ENCODE data around the gene CUL1.

- TF ChIP-seq, protein P1, sequence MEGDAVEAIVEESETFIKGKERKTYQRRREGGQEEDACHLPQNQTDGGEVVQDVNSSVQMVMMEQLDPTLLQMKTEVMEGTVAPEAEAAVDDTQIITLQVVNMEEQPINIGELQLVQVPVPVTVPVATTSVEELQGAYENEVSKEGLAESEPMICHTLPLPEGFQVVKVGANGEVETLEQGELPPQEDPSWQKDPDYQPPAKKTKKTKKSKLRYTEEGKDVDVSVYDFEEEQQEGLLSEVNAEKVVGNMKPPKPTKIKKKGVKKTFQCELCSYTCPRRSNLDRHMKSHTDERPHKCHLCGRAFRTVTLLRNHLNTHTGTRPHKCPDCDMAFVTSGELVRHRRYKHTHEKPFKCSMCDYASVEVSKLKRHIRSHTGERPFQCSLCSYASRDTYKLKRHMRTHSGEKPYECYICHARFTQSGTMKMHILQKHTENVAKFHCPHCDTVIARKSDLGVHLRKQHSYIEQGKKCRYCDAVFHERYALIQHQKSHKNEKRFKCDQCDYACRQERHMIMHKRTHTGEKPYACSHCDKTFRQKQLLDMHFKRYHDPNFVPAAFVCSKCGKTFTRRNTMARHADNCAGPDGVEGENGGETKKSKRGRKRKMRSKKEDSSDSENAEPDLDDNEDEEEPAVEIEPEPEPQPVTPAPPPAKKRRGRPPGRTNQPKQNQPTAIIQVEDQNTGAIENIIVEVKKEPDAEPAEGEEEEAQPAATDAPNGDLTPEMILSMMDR (IDR thresholded peaks at IDR 0.05): no peak
- TF ChIP-seq POLR2A (IDR thresholded peaks at IDR 0.05): no peak
- TF ChIP-seq POLR2AphosphoS5 (IDR thresholded peaks at IDR 0.05): no peak
- no peak for TF ChIP-seq EP300 (IDR thresholded peaks at IDR 0.05)
Measured at GRCh38 chr7:148718431-148718830, 19.7 kb downstream of the CUL1 start.

All from gastroesophageal sphincter (tissue), 3 donors.